Activated CD4-positive, alpha-beta T cell treated with anti-CD3 and anti-CD28 coated beads for 24 hours (primary cell): ENCODE results near the gene CWC27.
"Not testable (repeated sequence)": the region's sequence is repeated elsewhere in the genome, so short reads cannot be mapped to it uniquely, and the experiment has no call there.

ENCODE experiments used
- DNase-seq, 2 donors: peaks; one replicate each; pipeline ENCODE4 v3.0.0-alpha.2; 2020; ENCODE audit warnings: low read depth in 2 of 2

The CWC27 gene

DNA sequence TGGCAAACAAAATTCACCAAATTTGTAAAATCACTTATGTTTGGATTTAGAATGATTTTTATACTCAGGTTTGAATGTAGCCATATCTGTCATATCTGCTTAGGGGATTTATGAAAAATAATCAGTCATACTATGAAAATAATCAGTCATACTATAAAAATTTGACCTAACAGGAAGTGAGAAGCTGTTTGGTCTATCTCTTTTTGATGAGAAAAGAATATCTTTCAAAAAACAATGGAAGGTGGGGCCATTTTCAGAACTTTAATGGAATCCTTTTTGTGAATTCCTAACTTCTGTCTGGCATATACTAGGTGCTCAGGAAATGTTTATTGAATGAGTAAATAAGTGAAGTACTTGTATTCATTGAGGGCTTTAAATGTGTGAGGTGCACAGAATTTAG is 70.1 kb downstream of the CWC27 start:
- DNase-seq = no peak

DNA sequence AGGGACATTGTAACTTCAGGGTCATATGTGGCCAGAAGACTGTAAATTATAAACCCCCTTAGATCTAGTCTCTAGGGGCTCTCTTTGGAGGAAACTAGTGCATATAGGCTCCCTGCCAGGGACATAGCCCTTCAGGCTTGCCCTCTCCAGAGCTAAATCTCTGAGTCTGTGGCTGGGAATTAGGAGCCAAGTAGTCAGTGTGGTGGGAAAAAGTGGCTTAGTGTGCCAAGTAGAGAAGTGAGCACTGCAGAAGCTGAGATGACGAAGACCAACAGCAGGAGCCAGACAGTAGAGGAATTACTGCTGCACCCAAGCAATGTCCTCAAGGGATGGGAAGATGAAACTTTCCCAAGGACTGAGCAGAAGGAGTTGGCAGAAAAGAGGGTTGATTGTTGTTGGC is 71.2 kb downstream of the CWC27 start:
- DNase-seq = no peak

DNA sequence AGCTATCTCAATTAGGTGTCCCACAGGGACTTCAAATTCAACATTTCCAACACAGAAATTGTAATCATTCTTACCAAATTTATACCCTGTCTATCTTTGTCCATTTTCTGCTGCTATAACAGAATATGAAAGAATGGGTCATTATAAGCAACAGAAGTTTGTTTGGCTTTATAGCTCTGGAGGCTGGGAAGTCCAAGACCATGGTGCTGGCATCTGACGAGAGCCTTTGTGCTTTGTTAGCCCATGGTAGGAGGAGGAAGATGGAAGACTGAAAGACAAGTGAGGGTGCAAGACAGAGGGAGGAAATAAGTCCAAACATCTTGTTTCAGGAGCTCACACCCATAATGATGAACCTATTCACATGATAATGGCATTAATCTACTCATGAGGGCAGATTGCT is 72.2 kb downstream of the CWC27 start:
- no peak for DNase-seq

DNA sequence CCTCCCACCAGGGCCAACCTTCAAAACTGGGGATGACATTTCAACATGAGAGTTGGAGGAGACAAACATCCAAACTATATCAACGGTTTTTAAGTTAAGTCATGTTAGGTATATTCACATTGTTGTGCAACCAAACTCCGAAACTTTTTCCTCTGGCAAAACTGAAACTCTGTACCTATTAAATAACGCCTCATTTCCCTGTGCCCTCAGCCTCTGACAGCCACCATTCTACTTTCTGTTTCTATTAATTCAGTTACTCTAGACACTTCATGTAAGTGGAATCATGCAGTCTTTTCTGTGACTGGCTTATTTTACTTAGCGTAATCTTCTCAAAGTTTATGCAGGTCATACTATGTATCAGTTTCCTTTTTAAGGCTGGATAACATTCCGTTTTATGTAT is 85.0 kb downstream of the CWC27 start:
- DNase-seq = no peak

DNA sequence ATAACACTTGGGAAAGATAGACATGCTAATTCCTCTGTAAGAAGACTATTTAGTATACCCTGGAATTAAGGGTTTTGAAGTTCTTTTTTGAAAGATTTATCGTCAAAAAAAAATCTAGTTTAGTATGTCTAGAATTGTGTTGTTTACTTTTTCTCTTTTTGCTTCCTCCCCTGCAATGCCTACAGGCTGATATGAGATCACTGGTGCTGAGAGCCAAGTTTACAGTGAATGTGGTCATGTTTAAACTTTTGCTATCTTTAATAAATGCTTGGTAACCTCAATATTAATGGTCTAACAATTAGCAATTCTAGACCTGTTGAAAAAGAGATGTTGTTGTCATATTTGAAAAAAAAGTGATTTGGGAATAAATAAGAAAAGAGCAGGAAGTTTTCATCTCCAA is 86.1 kb downstream of the CWC27 start:
- DNase-seq = no peak

DNA sequence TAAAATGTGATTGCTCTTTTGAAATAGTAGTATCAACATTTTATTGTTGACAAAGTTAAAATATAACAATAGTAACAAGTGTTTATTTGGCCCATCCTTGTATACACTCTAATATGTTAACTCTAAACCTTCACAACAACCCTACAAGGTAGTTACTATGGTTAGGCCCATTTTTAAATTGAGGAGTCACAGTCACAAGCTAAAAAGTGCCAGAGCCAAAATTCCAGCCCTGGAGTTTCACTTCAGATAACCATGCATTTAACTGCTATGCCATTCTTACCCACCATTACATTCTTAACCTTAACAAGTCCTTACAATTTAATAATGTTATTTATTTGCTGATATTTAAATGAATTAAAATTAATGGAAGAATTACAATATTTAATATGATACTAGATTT is 91.2 kb downstream of the CWC27 start:
- DNase-seq = no peak

DNA sequence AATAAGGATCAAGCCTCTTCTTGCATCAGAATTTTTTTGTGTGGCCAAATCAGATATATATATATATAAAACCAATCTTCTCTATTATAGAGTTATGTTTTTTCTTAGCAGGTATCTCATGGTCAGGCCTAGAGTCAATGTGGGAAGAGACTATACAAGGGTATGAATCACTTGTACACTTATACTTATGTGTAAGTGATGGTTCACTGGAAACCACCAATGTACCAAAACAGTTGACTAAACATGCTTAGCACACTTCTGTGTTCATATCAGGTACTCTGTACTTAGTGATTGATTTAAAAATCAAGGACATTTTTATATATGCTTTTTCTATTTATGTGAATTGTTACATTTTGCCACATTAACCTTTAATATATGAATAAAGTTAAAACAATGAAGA is 92.6 kb downstream of the CWC27 start:
- DNase-seq = no peak

DNA sequence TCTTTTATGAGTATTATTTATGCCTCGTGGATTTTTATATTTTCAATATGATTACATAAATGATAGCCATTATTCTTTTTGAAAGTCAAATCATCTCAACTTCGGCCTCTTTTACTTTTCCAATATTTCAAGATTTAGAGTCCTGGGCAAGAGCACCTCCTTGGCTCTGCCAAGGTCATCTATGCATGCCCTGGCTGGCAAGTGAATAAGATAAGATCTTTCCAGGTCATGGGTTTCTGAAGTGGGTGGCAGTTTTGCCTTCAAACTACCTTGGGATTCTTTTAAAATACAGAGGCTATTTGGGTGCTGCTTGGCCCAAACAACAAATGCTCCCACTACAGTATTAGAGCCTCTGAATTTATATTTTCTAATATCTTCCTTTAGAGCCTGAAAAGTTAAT is 95.4 kb downstream of the CWC27 start:
- no peak for DNase-seq

DNA sequence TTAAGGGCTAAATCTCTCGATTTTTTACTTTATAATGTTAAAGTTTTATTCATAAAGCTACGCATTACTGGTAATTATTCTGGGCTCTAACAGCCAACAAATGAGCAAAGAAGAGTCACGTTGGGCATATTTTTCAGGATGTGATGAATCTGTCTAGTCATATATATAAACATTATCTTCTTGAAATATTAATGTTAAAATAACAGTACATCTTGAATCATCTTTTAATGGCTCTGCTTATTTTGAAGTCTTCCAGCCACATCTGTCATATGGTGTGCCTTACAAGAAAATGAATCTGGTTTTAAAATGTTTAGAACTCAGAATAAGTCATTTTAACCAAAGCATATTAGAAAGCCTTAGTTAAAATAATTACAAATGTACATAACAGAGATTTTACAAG is 96.9 kb downstream of the CWC27 start:
- no peak for DNase-seq

DNA sequence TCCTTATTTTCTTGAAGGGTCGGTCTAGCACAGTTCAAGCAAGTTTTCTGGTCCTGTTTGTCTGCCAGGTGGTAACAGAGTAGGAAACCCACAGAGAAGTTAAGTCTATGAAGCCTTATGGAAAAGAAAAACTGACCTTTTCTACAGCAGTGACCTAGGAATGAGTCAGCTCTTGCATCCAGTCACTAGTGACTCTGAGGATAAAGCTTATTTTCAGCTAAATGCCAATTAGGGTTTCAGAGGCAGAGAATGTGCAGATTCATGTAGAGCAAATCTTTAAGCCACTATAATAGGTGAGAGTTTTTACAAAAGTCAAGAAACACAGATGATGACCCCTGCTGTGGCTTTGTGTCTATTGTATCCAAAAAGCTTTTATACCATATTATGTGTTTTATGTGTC is 100.7 kb downstream of the CWC27 start:
- no peak for DNase-seq

DNA sequence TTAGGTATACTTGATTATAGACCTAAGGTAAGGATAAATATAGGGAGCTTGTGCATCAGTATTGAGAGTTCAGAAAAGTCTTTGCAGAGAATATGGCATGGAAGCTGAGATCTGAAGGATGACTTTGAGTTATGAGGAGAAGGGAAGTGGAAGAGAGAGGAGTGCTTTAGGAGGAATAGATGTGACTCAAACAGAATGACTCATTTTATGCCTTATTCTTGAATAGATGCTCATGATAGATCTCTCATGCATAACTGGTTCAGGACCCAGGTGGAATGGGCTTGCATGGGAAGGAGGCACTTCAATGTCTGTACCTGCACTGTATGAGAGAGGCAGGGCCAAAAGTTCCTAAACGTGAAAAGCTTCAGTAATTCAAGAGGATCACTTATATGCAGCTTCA is 103.3 kb downstream of the CWC27 start:
- no peak for DNase-seq

DNA sequence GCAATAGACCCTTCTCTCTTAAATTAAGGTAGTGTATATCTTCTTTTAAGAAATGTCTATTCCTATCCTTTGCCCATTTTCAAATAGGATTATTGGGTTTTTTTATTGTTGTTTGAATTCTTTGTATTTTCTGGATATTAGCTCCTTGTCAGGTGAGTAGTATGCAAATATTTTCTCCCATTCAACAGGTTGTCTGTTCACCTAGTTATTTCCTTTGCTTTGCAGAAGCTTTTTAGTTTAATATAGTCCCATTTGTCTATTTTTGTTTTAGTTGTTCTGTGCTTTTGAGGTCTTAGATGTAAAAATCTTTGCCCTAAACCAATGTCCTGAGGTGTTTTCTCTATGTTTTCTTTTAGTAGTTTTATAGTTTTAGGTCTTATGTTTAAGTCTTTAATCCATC is 104.7 kb downstream of the CWC27 start:
- DNase-seq = no peak

DNA sequence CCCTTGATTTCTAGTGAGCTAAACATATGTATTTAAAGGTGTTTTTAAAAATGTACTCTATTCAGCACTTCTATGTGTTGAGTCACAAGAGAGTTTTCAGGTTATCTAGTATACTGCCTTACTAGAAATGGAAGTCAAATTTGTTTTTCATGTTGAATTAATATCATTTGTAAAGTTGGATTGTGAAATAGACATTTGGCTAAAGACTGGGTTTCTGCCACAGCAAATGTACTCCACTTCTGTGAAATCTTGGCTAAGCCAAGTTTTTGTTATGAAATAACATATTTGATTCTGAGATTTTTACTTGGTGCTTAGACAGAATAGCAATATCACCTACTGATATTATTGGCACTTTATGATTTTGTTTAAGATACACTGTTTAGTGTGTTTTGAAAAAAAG is 106.0 kb downstream of the CWC27 start:
- no peak for DNase-seq

DNA sequence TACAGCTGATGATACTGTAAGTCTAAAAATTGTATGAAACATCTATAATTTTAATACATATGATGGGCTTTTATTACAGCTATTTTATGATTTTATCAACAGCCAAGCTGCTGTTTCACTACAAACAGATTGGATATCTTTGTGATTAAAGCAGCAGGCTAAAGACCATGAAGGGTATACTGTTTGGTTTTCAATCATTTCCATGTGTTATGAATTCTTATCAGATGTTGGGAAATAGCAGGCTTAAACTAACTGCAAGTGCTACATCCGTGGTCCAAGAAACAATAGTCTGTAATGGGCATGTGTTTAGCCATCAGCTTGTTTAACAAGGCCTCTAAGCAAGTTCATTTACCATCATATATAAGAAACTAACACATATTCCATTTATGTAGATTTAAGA is 107.5 kb downstream of the CWC27 start:
- DNase-seq = no peak

DNA sequence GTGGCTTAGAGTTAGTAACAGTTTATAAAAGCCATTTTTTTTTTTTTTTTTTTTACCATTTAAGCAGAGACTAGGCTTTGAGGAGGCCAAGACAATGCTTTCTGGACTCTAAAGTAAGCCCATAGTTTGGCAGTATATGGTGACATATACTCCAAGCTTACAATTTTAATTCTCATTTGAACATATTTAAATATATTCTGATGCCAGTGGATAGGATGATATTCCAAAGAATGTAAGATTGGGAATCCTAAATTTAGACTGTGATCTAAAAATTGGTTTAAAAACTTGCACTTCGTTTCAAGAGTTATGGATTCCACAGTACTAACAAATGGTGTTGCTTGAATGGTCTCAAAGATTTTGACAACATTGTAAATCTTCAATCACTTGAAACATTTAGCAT is 112.1 kb downstream of the CWC27 start:
- DNase-seq = no peak

DNA sequence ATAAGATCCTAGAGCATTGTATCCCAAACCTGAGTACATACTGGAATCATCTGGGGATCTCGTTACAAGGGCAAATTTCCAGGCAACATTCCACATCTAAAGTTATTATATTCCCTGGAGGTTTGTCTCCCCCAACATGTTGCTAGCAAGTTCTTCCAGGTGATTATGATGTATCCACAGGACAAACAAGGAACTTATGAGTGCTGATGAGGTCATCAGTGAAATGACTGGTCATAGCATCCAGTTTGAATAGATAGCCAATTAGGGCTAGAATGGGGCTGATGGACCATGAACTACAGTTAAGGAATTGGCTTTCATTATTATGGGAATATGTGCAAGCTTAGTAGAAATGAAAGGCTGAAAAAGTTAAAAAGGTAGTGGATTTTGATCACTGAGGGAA is 115.2 kb downstream of the CWC27 start:
- DNase-seq = no peak

DNA sequence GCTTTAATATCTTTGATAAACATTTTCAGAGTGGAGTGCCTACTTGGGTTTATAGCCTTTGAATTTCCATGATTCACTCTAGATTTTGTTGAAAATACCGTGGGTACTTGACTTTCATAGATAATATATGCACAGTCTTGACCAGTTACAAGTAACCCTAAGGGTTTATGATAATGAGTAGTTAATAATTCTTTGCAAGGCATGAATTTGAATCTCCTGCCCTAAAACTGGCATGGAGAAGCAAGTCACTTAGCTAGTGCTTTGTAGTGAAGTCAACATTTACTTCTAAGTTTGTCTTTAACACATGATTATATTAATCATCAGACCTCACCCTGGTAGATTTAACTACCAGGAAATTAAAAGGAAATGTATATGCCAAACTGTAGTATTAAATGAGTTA is 115.8 kb downstream of the CWC27 start:
- DNase-seq = no peak

DNA sequence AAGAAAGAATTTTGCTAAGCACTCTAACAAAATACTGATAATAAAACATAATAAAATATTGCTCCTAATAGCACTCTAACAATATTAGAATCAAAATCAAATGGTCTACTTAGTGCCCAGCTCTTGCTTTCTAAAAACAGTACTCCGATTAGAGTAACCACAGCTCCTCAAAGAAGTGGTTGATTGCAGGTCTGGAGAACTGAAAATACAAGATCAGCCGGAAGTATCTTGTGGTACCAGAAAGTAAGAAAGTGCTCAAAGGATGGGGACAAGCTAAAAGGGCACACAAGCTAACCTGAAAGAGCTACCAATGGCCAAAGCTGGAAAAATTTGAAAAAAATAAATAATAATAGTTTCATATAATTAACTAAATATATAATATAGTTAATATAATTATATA is 119.2 kb downstream of the CWC27 start:
- DNase-seq = no peak

DNA sequence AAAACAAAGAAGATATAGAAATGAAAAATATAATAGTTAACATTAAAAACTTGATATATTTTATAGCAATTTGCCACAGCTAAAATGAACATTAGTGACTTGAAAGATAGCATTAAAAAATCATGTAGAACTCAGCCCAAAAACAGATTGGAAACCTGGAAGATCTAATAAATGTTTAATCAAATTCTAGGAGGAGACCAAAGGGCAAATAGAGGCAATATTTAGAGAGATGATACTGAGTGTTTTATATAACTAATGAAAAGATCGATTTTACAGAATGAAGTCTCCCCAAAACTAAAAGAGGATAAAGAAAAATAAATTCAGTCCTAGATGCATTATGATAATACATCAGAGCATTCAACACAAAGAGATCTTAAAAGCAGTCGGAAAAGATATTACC is 127.0 kb downstream of the CWC27 start:
- DNase-seq = no peak

DNA sequence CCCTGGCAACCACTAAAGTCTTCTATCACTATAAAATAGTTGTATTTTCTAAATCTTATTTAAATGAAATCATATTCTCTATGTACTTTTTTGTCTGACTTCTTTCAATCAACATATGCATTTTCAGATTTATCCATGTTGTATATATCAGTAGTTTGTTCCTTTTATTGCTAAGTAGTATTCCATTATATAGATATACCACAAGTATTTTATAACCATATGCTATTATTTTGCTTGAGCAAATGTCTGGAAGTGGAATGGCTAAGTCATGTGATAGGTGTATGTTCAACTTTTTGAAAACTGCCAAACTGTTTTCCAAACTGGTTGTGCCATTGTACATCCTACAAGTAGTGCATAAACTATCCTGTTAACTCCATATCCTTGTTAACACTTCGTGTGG is 131.1 kb downstream of the CWC27 start:
- no peak for DNase-seq

DNA sequence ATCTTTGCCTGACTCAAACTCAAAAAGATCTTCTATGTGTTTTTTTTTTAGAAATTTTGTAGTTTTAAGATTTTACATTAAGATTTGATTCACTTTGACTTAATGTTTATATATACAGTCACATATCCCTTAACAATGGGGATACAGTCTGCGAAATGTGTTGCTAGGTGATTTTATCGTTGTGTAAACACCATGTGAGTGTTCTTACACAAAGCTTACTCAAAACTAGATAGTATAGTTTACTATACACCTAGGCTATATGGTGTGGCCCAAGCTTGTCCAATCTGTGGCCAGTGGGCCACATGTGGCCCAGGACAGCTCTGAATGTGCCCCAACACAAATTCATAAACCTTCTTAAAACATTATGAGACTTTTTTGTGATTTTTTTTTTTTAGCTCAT is 131.9 kb downstream of the CWC27 start:
- DNase-seq = no peak

DNA sequence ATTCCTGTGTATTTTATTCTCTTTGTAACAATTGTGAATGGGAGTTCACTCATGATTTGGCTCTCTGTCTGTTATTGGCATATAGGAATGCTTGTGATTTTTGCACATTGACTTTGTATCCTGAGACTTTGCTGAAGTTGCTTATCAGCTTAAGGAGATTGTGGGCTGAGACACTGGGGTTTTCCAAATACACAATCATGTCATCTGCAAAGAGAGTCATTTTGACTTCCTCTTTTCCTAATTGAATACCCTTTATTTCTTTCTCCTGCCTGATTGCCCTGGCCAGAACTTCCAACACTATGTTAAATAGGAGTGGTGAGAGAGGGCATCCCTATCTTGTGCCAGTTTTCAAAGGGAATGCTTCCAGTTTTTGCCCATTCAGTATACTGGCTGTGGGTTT is 138.7 kb downstream of the CWC27 start:
- DNase-seq = not testable (repeated sequence)

DNA sequence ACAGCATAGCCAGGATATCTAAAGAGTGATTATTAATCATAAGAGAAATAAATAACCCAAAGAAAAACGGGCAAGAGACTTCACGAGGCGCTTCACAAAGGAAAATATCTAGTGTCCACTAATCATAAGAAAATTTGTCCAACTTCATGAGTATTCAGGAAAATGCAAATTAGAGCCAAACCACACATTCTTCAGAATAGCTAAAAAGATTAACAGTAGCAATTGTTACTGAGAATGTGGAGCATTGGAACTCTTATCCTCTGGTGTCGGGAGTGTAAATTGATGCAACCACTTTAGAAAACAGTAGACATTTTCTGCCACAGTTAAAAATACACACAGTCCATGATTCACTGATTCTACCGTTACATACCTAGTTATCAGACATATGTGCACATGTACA is 145.7 kb downstream of the CWC27 start:
- DNase-seq = no peak

DNA sequence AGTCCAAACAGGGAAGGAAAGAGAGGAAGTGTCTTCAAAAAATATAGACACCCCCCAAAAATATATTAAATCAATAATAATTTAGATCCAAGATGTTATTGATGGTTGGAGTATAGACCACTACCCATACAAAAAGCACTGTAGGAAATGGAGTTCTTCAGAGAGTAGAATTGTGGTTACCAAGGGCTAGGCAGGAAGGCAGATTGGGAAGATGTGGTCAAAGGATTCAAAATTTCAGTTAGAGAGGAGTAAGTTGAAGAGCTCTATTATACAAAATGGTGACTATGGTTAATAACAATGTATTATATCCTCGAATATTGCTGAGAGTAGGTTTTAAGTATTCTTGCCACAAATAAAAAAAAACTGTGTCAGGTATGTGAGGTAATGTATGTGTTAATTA is 149.4 kb downstream of the CWC27 start:
- no peak for DNase-seq

DNA sequence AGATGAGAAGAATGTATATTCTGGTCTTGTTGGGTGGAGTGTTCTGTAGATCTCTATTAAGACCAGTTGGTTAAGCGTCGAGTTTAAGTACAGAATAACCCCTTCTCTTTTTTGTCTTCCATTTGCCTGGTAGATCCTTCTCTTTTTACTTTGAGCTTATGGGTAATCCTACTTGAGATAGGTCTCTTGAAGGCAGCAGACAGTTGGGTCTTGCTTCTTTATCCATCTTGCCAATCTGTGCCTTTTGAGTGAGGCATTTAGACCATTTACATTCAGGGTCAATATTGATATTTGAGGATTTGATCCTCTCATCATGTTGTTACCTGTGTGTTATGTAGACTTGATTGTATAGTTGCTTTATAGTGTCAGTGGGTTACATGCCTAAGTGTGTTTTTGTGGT is 152.7 kb downstream of the CWC27 start:
- DNase-seq = no peak
